WTC11 (cell line): Measurements from ENCODE around the gene TCEAL5. TPM values are rescaled to one million over a fixed set of nuclear protein-coding genes. Genes with fewer than 3 reads are reported as not detected.

Experiments
- ATAC-seq: fragments of 200-7000 bp; cut with Tn5 transposase; 2 replicates; pipeline ENCODE4 v1.10.0; 2021; ENCODE audit warnings: mild to moderate bottlenecking, moderate library complexity
- CTCF ChIA-PET: fragments of 300-600 bp; sonication (Branson Sonifier 250); formaldehyde crosslinking; loops from one replicate; lab custom pipeline; 2021; ENCODE audit warnings: antibody characterized with exemption; lab: Charles Lee
- POLR2A ChIA-PET: fragments of 350-600 bp; sonication (Branson Sonifier 250); formaldehyde crosslinking; loops from one replicate; lab custom pipeline; 2021; ENCODE audit warnings: antibody characterized with exemption; lab: Charles Lee
- DNase-seq: peaks from one replicate; pipeline ENCODE4 v3.0.0; 2021; ENCODE audit warnings: low spot score
- H3K27ac Mint-ChIP-seq: 2 replicates; pipeline ENCODE4 v1.8.0; 2021; ENCODE audit warnings: mixed read lengths
- H3K27me3 Mint-ChIP-seq: 2 replicates; pipeline ENCODE4 v1.8.0; 2021; ENCODE audit warnings: low read depth, mild to moderate bottlenecking, moderate library complexity, mixed read lengths
- H3K36me3 Mint-ChIP-seq: 2 replicates; pipeline ENCODE4 v1.8.0; 2021; ENCODE audit warnings: mixed read lengths
- H3K4me1 Mint-ChIP-seq: 2 replicates; pipeline ENCODE4 v1.8.0; 2022; ENCODE audit warnings: mixed read lengths
- H3K4me3 Mint-ChIP-seq: 2 replicates; pipeline ENCODE4 v1.8.0; 2021; ENCODE audit warnings: mild to moderate bottlenecking, moderate library complexity, mixed read lengths
- H3K9me3 Mint-ChIP-seq: 2 replicates; pipeline ENCODE4 v1.8.0; 2021; ENCODE audit warnings: mixed read lengths
- ATF1 ChIP-seq: sonication (generic); formaldehyde crosslinking; IDR thresholded peaks from 2 replicates; pipeline ENCODE4 v1.8.1; 2023; ENCODE audit warnings: mild to moderate bottlenecking, moderate library complexity, missing genetic modification reagents
- FOXJ3 ChIP-seq: sonication (generic); formaldehyde crosslinking; IDR thresholded peaks from 2 replicates; pipeline ENCODE4 v1.9.0; 2021; ENCODE audit warnings: missing genetic modification reagents, mild to moderate bottlenecking, borderline replicate concordance
- NFE2L1 ChIP-seq: sonication (generic); formaldehyde crosslinking; IDR thresholded peaks from 2 replicates; pipeline ENCODE4 v1.8.1; 2023; ENCODE audit warnings: missing genetic modification reagents
- SMAD4 ChIP-seq: sonication (generic); formaldehyde crosslinking; IDR thresholded peaks from 2 replicates; pipeline ENCODE4 v1.8.0; 2022; ENCODE audit warnings: mild to moderate bottlenecking, missing genetic modification reagents
- TEAD1 ChIP-seq: sonication (generic); formaldehyde crosslinking; IDR thresholded peaks from 2 replicates; pipeline ENCODE4 v1.8.0; 2022; ENCODE audit warnings: mild to moderate bottlenecking, missing genetic modification reagents
- TP53 ChIP-seq: sonication (generic); formaldehyde crosslinking; IDR thresholded peaks from 2 replicates; pipeline ENCODE4 v1.8.1; 2023; ENCODE audit warnings: mild to moderate bottlenecking, missing genetic modification reagents
- ZNF232 ChIP-seq: sonication (generic); formaldehyde crosslinking; IDR thresholded peaks from 2 replicates; pipeline ENCODE4 v1.8.0; 2022; ENCODE audit warnings: mild to moderate bottlenecking, missing genetic modification reagents
- ZNF396 ChIP-seq: fragments of 250-450 bp; sonication (Bioruptor Pico); IDR thresholded peaks from 2 replicates; pipeline ENCODE4 v1.8.0; 2021; ENCODE audit warnings: mild to moderate bottlenecking, moderate library complexity, borderline replicate concordance
- total RNA-seq: library from RNA; stranded (reverse); gene quantifications from 3 replicates; pipeline ENCODE4 v1.2.3, GENCODE V29; 2021
- TF ChIP-seq, protein P1 (sequence below): sonication (generic); formaldehyde crosslinking; IDR thresholded peaks from 2 replicates; pipeline ENCODE4 v1.8.0; 2022; ENCODE audit warnings: mild to moderate bottlenecking, missing genetic modification reagents
- TF ChIP-seq, protein P2 (sequence below): fragments of 200-600 bp; IDR thresholded peaks from 2 replicates; pipeline ENCODE4 v1.8.0; 2022; ENCODE audit warnings: antibody characterized with exemption
- TF ChIP-seq, protein P3 (sequence below): sonication (generic); formaldehyde crosslinking; IDR thresholded peaks from 2 replicates; pipeline ENCODE4 v1.8.1; 2022; ENCODE audit warnings: mild to moderate bottlenecking, missing genetic modification reagents, moderate library complexity, borderline replicate concordance
- TF ChIP-seq, protein P4 (sequence below): sonication (generic); formaldehyde crosslinking; IDR thresholded peaks from 2 replicates; pipeline ENCODE4 v1.8.1; 2023; ENCODE audit warnings: mild to moderate bottlenecking, missing genetic modification reagents, borderline replicate concordance
- TF ChIP-seq, protein P5 (sequence below): fragments of 250-450 bp; sonication (Bioruptor Pico); IDR thresholded peaks from 2 replicates; pipeline ENCODE4 v1.9.0; 2021; ENCODE audit warnings: mild to moderate bottlenecking
- TF ChIP-seq, protein P6 (sequence below): sonication (generic); formaldehyde crosslinking; IDR thresholded peaks from 2 replicates; pipeline ENCODE4 v1.8.0; 2022; ENCODE audit warnings: mild to moderate bottlenecking, missing genetic modification reagents
- TF ChIP-seq, protein P7 (sequence below): sonication (generic); formaldehyde crosslinking; IDR thresholded peaks from 2 replicates; pipeline ENCODE4 v1.8.1; 2022; ENCODE audit warnings: low read depth, mild to moderate bottlenecking, moderate library complexity, missing genetic modification reagents, borderline replicate concordance
- TF ChIP-seq, protein P8 (sequence below): sonication (generic); formaldehyde crosslinking; IDR thresholded peaks from 2 replicates; pipeline ENCODE4 v1.8.1; 2022; ENCODE audit warnings: missing genetic modification reagents, borderline replicate concordance
- TF ChIP-seq, protein P9 (sequence below): fragments of 250-450 bp; sonication (Bioruptor Pico); IDR thresholded peaks from 2 replicates; pipeline ENCODE4 v1.9.0; 2021; ENCODE audit warnings: mild to moderate bottlenecking
- TF ChIP-seq, protein P10 (sequence below): sonication (generic); formaldehyde crosslinking; IDR thresholded peaks from 2 replicates; pipeline ENCODE4 v1.8.1; 2023; ENCODE audit warnings: mild to moderate bottlenecking, moderate library complexity, missing genetic modification reagents

Gene TCEAL5
- total RNA-seq, 1 experiment from 2014 or later: 3.5 TPM

DNA sequence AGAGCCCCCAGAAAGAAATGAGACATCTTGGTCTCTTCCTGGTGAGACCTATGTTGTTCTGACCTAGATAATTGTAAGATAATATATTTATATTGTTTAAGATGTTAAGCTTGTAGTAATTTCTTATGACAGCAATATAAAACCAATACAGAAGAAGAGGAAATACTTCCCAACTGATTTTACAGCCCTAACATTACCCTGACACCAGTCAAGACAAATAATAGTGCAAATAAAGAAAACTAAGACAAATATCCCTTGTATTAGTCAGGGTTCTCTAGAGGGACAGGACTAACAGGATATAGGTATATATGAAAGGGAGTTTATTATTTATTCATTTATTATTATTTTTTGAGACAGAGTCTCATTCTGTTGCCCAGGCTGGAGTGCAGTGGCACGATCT, 40.3 kb downstream of the TCEAL5 start:
- H3K27ac Mint-ChIP-seq: no peak overlapping the region
- no peaks in the 10 kb centered on the region for H3K9me3 Mint-ChIP-seq
- CTCF ChIA-PET: no interaction called here
- peaks cover 7% of the 10 kb centered on the region; the same call in 1 of the 2 replicates for H3K27me3 Mint-ChIP-seq
- ATAC-seq: no peak
- POLR2A ChIA-PET: no interaction called here
- H3K4me1 Mint-ChIP-seq: peaks cover 8% of the 10 kb centered on the region
- H3K4me3 Mint-ChIP-seq: no peak overlapping the region
- DNase-seq: no peak
- H3K36me3 Mint-ChIP-seq: no peaks in the 10 kb centered on the region
- TF ChIP-seq ATF1 (CRISPR knock-in tag): no peak
- TF ChIP-seq, protein P1, sequence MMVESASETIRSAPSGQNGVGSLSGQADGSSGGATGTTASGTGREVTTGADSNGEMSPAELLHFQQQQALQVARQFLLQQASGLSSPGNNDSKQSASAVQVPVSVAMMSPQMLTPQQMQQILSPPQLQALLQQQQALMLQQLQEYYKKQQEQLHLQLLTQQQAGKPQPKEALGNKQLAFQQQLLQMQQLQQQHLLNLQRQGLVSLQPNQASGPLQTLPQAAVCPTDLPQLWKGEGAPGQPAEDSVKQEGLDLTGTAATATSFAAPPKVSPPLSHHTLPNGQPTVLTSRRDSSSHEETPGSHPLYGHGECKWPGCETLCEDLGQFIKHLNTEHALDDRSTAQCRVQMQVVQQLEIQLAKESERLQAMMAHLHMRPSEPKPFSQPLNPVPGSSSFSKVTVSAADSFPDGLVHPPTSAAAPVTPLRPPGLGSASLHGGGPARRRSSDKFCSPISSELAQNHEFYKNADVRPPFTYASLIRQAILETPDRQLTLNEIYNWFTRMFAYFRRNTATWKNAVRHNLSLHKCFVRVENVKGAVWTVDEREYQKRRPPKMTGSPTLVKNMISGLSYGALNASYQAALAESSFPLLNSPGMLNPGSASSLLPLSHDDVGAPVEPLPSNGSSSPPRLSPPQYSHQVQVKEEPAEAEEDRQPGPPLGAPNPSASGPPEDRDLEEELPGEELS: no peak
- TF ChIP-seq, protein P2, sequence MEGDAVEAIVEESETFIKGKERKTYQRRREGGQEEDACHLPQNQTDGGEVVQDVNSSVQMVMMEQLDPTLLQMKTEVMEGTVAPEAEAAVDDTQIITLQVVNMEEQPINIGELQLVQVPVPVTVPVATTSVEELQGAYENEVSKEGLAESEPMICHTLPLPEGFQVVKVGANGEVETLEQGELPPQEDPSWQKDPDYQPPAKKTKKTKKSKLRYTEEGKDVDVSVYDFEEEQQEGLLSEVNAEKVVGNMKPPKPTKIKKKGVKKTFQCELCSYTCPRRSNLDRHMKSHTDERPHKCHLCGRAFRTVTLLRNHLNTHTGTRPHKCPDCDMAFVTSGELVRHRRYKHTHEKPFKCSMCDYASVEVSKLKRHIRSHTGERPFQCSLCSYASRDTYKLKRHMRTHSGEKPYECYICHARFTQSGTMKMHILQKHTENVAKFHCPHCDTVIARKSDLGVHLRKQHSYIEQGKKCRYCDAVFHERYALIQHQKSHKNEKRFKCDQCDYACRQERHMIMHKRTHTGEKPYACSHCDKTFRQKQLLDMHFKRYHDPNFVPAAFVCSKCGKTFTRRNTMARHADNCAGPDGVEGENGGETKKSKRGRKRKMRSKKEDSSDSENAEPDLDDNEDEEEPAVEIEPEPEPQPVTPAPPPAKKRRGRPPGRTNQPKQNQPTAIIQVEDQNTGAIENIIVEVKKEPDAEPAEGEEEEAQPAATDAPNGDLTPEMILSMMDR: no peak
- TF ChIP-seq, protein P3, sequence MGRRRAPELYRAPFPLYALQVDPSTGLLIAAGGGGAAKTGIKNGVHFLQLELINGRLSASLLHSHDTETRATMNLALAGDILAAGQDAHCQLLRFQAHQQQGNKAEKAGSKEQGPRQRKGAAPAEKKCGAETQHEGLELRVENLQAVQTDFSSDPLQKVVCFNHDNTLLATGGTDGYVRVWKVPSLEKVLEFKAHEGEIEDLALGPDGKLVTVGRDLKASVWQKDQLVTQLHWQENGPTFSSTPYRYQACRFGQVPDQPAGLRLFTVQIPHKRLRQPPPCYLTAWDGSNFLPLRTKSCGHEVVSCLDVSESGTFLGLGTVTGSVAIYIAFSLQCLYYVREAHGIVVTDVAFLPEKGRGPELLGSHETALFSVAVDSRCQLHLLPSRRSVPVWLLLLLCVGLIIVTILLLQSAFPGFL (CRISPR knock-in tag): no peak
- no peak for TF ChIP-seq TEAD1
- no peak for TF ChIP-seq FOXJ3
- TF ChIP-seq, protein P4, sequence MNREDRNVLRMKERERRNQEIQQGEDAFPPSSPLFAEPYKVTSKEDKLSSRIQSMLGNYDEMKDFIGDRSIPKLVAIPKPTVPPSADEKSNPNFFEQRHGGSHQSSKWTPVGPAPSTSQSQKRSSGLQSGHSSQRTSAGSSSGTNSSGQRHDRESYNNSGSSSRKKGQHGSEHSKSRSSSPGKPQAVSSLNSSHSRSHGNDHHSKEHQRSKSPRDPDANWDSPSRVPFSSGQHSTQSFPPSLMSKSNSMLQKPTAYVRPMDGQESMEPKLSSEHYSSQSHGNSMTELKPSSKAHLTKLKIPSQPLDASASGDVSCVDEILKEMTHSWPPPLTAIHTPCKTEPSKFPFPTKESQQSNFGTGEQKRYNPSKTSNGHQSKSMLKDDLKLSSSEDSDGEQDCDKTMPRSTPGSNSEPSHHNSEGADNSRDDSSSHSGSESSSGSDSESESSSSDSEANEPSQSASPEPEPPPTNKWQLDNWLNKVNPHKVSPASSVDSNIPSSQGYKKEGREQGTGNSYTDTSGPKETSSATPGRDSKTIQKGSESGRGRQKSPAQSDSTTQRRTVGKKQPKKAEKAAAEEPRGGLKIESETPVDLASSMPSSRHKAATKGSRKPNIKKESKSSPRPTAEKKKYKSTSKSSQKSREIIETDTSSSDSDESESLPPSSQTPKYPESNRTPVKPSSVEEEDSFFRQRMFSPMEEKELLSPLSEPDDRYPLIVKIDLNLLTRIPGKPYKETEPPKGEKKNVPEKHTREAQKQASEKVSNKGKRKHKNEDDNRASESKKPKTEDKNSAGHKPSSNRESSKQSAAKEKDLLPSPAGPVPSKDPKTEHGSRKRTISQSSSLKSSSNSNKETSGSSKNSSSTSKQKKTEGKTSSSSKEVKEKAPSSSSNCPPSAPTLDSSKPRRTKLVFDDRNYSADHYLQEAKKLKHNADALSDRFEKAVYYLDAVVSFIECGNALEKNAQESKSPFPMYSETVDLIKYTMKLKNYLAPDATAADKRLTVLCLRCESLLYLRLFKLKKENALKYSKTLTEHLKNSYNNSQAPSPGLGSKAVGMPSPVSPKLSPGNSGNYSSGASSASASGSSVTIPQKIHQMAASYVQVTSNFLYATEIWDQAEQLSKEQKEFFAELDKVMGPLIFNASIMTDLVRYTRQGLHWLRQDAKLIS: no peak
- no peak for TF ChIP-seq NFE2L1 (CRISPR knock-in tag)
- no peak for TF ChIP-seq ZNF396 (CRISPR knock-in tag)
- no peak for TF ChIP-seq ZNF232
- TF ChIP-seq, protein P5, sequence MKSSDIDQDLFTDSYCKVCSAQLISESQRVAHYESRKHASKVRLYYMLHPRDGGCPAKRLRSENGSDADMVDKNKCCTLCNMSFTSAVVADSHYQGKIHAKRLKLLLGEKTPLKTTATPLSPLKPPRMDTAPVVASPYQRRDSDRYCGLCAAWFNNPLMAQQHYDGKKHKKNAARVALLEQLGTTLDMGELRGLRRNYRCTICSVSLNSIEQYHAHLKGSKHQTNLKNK (CRISPR knock-in tag): no peak
- TF ChIP-seq, protein P6, sequence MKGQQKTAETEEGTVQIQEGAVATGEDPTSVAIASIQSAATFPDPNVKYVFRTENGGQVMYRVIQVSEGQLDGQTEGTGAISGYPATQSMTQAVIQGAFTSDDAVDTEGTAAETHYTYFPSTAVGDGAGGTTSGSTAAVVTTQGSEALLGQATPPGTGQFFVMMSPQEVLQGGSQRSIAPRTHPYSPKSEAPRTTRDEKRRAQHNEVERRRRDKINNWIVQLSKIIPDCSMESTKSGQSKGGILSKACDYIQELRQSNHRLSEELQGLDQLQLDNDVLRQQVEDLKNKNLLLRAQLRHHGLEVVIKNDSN (CRISPR knock-in tag): no peak
- TF ChIP-seq, protein P7, sequence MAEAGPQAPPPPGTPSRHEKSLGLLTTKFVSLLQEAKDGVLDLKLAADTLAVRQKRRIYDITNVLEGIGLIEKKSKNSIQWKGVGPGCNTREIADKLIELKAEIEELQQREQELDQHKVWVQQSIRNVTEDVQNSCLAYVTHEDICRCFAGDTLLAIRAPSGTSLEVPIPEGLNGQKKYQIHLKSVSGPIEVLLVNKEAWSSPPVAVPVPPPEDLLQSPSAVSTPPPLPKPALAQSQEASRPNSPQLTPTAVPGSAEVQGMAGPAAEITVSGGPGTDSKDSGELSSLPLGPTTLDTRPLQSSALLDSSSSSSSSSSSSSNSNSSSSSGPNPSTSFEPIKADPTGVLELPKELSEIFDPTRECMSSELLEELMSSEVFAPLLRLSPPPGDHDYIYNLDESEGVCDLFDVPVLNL: no peak
- TF ChIP-seq, protein P8, sequence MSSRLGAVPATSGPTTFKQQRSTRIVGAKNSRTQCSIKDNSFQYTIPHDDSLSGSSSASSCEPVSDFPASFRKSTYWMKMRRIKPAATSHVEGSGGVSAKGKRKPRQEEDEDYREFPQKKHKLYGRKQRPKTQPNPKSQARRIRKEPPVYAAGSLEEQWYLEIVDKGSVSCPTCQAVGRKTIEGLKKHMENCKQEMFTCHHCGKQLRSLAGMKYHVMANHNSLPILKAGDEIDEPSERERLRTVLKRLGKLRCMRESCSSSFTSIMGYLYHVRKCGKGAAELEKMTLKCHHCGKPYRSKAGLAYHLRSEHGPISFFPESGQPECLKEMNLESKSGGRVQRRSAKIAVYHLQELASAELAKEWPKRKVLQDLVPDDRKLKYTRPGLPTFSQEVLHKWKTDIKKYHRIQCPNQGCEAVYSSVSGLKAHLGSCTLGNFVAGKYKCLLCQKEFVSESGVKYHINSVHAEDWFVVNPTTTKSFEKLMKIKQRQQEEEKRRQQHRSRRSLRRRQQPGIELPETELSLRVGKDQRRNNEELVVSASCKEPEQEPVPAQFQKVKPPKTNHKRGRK (CRISPR knock-in tag): no peak
- TF ChIP-seq, protein P9, sequence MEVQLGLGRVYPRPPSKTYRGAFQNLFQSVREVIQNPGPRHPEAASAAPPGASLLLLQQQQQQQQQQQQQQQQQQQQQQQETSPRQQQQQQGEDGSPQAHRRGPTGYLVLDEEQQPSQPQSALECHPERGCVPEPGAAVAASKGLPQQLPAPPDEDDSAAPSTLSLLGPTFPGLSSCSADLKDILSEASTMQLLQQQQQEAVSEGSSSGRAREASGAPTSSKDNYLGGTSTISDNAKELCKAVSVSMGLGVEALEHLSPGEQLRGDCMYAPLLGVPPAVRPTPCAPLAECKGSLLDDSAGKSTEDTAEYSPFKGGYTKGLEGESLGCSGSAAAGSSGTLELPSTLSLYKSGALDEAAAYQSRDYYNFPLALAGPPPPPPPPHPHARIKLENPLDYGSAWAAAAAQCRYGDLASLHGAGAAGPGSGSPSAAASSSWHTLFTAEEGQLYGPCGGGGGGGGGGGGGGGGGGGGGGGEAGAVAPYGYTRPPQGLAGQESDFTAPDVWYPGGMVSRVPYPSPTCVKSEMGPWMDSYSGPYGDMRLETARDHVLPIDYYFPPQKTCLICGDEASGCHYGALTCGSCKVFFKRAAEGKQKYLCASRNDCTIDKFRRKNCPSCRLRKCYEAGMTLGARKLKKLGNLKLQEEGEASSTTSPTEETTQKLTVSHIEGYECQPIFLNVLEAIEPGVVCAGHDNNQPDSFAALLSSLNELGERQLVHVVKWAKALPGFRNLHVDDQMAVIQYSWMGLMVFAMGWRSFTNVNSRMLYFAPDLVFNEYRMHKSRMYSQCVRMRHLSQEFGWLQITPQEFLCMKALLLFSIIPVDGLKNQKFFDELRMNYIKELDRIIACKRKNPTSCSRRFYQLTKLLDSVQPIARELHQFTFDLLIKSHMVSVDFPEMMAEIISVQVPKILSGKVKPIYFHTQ (CRISPR knock-in tag): no peak
- TF ChIP-seq TP53 (CRISPR knock-in tag): no peak
- TF ChIP-seq, protein P10, sequence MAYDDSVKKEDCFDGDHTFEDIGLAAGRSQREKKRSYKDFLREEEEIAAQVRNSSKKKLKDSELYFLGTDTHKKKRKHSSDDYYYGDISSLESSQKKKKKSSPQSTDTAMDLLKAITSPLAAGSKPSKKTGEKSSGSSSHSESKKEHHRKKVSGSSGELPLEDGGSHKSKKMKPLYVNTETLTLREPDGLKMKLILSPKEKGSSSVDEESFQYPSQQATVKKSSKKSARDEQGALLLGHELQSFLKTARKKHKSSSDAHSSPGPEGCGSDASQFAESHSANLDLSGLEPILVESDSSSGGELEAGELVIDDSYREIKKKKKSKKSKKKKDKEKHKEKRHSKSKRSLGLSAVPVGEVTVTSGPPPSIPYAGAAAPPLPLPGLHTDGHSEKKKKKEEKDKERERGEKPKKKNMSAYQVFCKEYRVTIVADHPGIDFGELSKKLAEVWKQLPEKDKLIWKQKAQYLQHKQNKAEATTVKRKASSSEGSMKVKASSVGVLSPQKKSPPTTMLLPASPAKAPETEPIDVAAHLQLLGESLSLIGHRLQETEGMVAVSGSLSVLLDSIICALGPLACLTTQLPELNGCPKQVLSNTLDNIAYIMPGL: no peak
- TF ChIP-seq SMAD4 (CRISPR knock-in tag): no peak
